WERI-Rb-1 (cell line): ENCODE results near the gene TBCD.

Experiments used
- DNase-seq: peaks from one replicate; pipeline ENCODE4 v3.0.0-alpha.2; 2020
- H3K27ac ChIP-seq: fragments of 250-450 bp; sonication (Bioruptor Pico); 2 replicates; pipeline ENCODE4 v1.5.1; 2020; ENCODE audit warnings: mild to moderate bottlenecking, moderate library complexity
- H3K27me3 ChIP-seq: fragments of 250-450 bp; sonication (Bioruptor Pico); 2 replicates; pipeline ENCODE4 v1.5.1; 2021; ENCODE audit warnings: mild to moderate bottlenecking, low read depth, moderate library complexity; ENCODE audit not compliant: insufficient read depth, severe bottlenecking
- H3K36me3 ChIP-seq: fragments of 250-450 bp; sonication (Bioruptor Pico); 2 replicates; pipeline ENCODE4 v1.5.1; 2020; ENCODE audit warnings: mild to moderate bottlenecking, moderate library complexity
- H3K4me3 ChIP-seq: 2 replicates; pipeline ENCODE4 v1.5.1; 2011; ENCODE audit warnings: low read depth, mild to moderate bottlenecking, control low read depth, low read length
- H3K9me3 ChIP-seq: fragments of 250-450 bp; sonication (Bioruptor Pico); 2 replicates; pipeline ENCODE4 v1.5.1; 2021; ENCODE audit warnings: mild to moderate bottlenecking, moderate library complexity; ENCODE audit not compliant: severe bottlenecking
- TF ChIP-seq, protein P1 (sequence below): IDR thresholded peaks from 2 replicates; pipeline ENCODE4 v1.5.1; 2011; ENCODE audit warnings: low read depth, mild to moderate bottlenecking, control low read depth, inconsistent platforms, low read length

Gene TBCD

DNA sequence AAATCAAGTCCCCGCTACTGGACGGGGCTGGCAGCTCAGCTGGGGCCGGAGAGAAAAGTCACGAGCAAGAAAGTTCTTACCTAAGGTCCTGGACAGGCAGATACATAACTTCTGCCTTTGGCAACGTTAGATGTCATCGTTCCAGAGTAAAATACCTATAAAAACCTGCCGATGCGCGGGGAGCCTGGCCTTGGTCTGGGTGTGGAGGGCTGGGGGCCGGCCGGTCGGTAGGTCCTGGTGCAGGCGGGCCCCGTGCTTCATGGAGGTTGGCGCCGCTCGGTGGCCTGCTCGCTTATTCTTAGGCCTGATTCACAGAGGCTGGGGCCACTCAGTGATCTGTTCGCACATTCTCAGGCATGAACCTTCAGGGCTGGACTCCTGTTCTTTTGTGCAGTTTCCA lies 121.7 kb downstream of the TBCD start:
- Histone ChIP-seq H3K9me3 (no peaks in the 10 kb centered on the region), H3K4me3 (no peak overlapping the region), H3K27me3 (no peaks in the 10 kb centered on the region), H3K27ac (no peak overlapping the region), H3K36me3 (peaks cover 76% of the 10 kb centered on the region)
- TF ChIP-seq, protein P1, sequence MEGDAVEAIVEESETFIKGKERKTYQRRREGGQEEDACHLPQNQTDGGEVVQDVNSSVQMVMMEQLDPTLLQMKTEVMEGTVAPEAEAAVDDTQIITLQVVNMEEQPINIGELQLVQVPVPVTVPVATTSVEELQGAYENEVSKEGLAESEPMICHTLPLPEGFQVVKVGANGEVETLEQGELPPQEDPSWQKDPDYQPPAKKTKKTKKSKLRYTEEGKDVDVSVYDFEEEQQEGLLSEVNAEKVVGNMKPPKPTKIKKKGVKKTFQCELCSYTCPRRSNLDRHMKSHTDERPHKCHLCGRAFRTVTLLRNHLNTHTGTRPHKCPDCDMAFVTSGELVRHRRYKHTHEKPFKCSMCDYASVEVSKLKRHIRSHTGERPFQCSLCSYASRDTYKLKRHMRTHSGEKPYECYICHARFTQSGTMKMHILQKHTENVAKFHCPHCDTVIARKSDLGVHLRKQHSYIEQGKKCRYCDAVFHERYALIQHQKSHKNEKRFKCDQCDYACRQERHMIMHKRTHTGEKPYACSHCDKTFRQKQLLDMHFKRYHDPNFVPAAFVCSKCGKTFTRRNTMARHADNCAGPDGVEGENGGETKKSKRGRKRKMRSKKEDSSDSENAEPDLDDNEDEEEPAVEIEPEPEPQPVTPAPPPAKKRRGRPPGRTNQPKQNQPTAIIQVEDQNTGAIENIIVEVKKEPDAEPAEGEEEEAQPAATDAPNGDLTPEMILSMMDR: no peak
- DNase-seq: no peak

DNA sequence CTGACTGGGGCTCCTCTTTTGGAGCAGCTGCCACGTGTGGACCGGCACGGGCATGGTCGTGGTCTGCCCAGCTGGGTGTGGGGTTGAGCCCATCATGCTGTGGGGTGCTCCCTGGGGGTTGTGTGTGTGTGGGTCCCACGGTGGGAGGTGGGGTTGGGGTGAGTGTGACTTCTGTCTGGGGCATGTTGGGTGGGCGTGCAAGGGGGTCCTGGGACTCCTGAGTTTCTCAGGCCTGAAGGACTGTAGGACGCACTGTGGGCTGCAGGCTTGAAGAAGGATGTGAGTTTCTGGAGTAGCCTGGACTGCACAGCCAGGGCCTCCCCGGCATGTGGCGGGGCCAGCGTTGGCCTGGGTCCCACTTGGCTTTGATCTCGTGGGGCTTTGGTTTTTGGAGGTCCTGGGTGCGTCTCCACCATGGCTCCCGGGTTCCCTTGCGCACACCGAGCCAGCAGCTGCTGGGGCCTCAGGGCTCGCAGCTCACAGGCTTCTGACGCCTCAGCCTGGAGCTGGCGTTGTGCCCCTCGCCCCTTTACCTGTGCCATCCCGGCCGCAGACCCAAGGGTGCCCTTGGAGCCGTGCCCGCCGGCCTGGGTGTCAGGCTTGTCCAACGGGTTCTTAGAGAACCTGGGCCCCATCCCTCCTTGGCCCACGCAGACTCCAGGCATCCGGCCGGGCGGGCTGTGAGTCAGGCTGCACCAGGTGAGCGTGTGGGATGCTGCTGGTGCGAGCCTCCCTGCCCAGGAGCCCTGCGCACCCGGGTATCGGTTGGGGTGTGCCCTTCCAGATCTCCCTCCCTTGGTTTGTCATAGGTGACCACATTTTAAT lies 122.4 kb downstream of the TBCD start:
- TF ChIP-seq, protein P1: no peak
- Histone ChIP-seq H3K36me3 (peaks cover 75% of the 10 kb centered on the region), H3K4me3 (no peak overlapping the region), H3K9me3 (no peaks in the 10 kb centered on the region), H3K27me3 (no peaks in the 10 kb centered on the region), H3K27ac (no peak overlapping the region)
- DNase-seq: no peak

DNA sequence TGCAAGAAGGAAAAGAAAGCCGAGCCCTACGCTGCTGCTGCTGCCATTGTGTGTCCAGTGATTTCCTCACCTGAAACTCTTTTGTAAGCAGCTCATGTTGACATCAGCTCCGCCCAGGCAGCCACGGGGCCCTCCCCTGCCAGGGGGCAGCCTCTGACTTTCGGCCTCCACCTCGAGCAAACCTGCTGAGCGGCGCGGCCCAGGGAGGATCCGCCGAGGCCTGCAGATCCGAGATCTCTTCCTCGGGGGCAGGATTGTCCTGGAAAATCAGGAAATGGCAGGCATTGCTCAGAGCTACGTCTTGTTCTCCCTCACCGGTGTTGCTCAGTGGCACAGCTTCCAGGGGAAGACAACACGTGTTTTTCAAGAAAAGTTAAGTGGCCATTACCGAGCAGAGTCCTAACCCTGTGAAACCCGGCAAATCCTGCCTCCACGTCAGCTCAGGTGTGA lies 123.6 kb downstream of the TBCD start:
- no peak overlapping the region for H3K4me3 ChIP-seq
- H3K9me3 ChIP-seq: no peaks in the 10 kb centered on the region
- TF ChIP-seq, protein P1: no peak
- no peak overlapping the region for H3K27ac ChIP-seq
- peaks cover 71% of the 10 kb centered on the region for H3K36me3 ChIP-seq
- no peak for DNase-seq
- H3K27me3 ChIP-seq: no peaks in the 10 kb centered on the region

DNA sequence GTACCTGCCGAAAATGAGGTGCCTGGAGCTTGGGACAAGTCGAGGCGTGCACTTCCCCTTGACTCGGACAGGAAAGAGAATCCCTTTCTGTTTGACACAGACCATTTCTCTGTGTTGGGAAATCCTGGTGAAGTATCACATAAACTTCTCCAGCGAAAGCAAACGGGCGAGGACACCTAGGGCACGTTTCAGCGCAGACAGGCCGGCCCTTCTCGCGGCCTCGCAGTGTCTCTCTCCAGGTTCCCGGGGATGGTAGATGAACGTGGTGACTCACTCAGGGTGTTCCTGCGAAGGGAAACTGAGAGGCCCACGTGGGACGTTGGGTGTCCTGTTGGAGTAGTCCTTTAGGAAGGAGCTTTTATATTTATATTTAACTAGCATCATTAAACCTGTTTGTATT lies 124.3 kb downstream of the TBCD start:
- TF ChIP-seq, protein P1: no peak
- Histone ChIP-seq H3K4me3 (no peak overlapping the region), H3K27me3 (no peaks in the 10 kb centered on the region), H3K9me3 (no peaks in the 10 kb centered on the region), H3K36me3 (peaks cover 64% of the 10 kb centered on the region), H3K27ac (no peak overlapping the region)
- no peak for DNase-seq

DNA sequence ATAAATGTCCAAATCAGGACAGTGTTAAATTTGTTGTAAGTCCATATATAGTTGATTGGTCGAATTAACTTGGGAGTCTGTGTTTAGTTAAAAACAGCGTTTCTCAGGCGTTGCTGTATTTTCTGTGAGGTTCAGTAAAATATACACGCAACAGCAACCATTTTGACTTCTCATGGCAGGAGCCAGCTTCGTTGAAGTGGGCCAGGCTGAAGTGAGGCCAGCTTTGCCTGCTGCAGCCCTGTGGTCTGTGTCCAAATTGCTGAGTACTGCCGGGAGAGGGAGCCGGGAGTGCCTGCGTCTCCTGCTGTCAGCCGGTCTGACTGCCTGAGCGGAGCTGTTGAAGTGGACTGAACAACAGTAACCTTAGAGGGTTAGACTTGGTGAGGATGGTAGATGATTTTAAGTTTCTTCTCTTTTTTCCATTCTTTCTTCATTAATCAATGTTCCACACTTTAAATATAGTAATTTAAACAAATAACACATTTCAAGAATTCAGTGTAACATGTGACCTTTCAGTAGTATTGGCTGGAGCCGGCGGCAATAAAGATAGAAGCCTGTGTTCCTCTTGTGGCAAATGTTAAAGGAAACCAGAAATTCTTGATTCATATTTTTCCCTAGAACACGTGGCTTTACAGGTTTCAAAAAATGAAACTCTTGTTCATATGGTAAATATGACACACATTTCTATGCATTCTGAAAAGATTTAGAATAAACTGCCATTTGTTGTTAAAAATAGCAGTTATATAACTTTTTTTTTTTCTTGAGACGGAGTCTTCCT lies 124.9 kb downstream of the TBCD start:
- H3K9me3 ChIP-seq: no peaks in the 10 kb centered on the region
- no peaks in the 10 kb centered on the region for H3K27me3 ChIP-seq
- DNase-seq: peak; percentile 65
- no peak overlapping the region for H3K27ac ChIP-seq
- peaks cover 57% of the 10 kb centered on the region for H3K36me3 ChIP-seq
- H3K4me3 ChIP-seq: no peak overlapping the region
- TF ChIP-seq, protein P1: peak; percentile 46
